NCI-H748 (cell line): ENCODE data around the gene BTF3.
"Not testable (repeated sequence)": the region's sequence is repeated elsewhere in the genome, so short reads cannot be mapped to it uniquely, and the experiment has no call there.

Source experiments
- DNase-seq: peaks from one replicate; lab custom pipeline; 2025; ENCODE audit not compliant: unreplicated experiment; lab: John Stamatoyannopoulos, UW

The BTF3 gene

GRCh38 chr5:73498057-73498992, at the start of gene BTF3:
Gene BTF3 (plus strand): TSS chr5:73498442. CDS start chr5:73498668, 226 bp downstream.
- DNase-seq, result peak; percentile 97

GRCh38 chr5:73448463-73449136, 49.6 kb upstream of the BTF3 start, which contains the start of gene FOXD1:
Gene FOXD1 (minus strand): TSS chr5:73448777. CDS start chr5:73448362, 415 bp downstream.
- DNase-seq, result peak; percentile 90

- DNase-seq, result no peak
These were observed 48.1 kb upstream of the BTF3 start for GRCh38 chr5:73450137-73450536.

DNA sequence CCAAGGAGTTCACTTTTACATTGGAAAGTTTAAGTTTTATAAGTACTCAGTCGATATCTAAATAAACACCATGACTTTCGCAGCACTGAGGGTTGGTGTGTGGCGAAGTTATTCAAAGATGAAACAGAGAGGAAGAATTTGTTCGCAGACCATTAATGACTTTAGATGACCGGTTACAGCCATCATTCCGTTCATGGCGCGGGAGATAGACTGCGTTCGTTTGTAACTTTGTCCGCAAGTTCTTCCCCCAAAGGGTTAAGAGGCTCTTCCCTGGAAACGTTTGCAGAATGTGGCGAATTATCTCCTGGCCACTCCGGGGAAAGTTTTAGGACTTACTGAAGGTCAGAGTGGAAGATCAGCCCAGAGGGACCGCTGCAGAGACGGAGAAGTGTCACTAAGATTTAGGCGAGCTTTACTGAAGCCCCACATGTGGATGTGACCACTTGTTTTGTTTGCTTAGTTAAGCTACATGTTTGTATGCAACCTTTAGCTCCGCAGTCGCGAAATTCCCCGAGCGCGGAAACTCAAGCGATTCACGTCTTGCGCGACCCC, 47.5 kb upstream of the BTF3 start:
- DNase-seq, result peak; percentile 51

DNA sequence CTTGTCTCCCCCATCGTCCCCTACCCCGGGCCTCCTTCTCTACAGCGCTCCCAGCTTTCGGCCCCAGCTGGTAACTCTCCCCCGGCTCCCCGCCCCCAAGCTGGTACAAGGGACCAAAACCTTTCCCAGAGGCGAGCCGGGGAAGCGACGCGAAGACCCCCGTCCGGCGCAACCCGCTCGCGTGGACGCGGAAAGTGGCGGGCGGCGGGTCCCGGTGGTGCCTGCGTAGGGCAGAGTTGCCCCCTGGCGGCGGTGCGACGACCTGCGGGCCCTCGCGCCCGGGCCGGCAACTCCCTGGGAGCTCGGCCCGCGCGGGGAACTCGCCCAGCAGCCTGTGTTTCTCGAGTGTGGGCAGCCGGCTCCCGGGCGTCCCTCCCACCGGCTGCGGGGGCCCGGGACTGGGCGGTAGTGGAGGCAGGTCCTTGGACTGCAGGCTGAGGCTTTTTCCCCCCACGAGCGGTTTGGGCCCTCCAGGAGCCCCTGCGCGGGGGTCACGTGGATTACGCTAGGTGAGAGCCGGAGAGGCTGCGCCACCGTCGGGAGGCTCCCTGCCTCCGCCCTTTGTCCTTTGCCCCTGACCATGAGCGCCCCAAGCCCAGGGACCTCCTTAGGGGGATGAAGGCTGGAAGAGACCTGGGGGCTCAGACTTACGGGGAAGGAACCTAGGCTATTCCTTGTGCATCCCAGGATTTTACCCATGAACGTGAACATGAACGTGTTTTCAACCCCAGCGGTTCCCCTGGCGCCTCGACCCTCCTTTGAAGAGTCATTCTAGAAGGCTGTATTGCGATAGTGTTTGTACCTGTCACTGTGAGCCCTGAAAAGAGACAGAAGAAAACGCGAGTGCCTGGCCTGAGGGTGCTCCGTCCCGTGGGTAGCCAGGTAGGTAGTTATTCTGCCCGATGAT, 46.8 kb upstream of the BTF3 start:
- peak; percentile 70 for DNase-seq

- DNase-seq, result no peak
These were observed 46.0 kb upstream of the BTF3 start for GRCh38 chr5:73452215-73452614.

DNA sequence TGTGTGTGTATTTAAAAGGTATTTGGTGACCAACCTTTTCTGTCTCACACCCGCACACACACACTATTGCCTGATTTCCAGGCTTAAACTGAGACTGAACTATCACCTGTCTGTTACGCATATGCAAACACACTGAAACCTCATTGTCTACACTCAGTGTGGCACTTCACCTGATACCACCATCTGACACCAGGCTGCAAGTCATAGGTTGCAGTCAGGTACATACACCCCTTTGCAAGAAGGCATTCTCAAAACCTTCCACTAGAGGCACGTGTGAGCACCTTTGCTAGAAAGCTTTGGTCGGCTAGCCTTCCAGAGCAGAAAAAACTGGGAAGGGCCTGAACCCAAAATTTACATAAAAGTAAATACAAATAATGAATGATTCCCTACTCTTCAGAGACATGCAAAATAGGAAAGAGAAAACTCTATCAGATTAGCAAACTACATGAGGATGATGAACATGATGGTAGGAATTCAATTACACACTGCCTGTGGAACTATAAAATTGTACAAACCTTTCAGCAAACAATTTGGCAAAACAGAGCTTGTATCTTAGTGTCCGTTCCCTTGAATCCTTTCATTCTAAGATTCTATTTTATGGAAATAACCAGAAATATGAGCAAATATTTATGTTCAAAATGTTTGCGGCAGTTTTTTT, 43.7 kb upstream of the BTF3 start:
- peak; percentile 90 for DNase-seq

GRCh38 chr5:73456462-73456861, 41.8 kb upstream of the BTF3 start:
- DNase-seq, result not testable (repeated sequence)

- DNase-seq, result no peak
These were observed 38.9 kb upstream of the BTF3 start for GRCh38 chr5:73459366-73459765.

DNA sequence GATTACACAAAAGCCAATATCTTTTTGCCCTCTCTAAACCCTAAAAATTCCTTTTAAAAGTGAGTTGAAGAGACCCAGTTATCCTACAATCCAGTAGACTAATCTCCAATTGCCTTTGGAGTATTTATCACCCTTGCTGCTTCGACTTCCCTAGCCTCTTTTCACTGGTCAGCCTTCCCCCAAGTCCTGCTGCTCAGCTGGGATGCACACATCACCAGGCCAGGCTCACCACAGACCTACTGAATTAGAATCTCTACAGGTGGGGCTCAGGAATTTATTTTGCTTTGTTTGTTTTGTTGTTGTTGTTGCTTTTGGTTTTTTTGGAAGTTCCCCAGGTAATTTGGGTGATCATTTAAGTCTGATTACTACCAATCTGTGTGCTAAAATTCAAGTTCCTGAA, 38.1 kb upstream of the BTF3 start:
- DNase-seq, result no peak

DNA sequence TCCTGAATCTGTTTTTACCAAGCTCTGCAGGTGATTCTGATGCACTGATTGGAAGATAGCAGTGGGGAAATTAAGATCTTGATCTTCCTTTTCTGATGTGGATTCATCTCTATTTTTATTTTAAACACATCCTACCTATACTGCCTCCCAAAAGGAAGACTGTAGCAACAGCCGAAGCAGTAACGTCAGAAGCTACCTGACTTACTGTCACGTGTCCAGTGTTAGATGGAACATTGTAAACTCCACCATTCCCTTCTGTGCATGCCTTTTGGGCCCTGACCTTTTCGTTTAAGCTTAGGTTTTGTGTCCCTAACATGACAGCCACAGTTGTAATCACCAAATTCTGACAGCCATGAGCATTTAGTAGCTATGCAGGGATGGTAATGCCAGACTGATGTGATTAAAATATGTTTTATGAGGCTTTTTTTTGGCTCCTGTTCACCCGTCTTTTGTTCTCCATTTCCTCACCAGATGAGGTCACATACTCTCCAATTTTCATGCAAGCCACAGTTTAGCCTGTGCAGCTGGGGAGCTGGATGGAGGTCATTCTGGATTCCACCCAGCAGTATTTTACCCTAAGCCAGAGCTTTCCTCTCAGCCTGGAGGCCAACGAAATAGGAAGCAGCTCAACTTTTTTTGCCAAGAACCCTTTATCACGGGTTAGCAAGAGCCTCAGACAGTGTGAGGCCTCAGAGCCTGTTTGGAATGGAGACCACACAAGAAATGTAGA, 34.1 kb upstream of the BTF3 start:
- DNase-seq, result no peak

GRCh38 chr5:73468638-73469037, 29.6 kb upstream of the BTF3 start:
- not testable (repeated sequence) for DNase-seq

DNA sequence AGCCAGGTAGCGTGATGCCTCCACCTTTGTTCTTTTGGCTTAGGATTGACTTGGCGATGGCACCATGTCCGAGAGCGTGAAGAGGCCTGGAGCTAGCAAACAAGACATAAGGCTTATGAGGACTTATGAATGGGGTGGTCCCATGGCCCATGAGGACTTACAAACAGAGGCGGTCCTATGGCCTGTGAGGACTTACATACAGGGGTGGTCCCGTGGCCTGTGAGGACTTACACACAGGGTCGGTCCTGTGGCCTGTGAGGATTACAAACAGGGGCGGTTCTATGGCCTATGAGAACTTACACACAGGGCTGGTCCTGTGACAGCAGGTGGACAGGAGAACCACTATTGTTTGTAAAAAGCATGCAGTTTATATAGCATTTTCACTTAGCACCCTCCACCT, 28.4 kb upstream of the BTF3 start:
- no peak for DNase-seq

GRCh38 chr5:73471654-73472053, 26.6 kb upstream of the BTF3 start:
- no peak for DNase-seq

GRCh38 chr5:73472116-73472515, 26.1 kb upstream of the BTF3 start:
- no peak for DNase-seq

- no peak for DNase-seq
These were observed 17.7 kb upstream of the BTF3 start for GRCh38 chr5:73480500-73480899.

- peak; percentile 34 for DNase-seq
These were observed 15.7 kb upstream of the BTF3 start for GRCh38 chr5:73482383-73483136.

DNA sequence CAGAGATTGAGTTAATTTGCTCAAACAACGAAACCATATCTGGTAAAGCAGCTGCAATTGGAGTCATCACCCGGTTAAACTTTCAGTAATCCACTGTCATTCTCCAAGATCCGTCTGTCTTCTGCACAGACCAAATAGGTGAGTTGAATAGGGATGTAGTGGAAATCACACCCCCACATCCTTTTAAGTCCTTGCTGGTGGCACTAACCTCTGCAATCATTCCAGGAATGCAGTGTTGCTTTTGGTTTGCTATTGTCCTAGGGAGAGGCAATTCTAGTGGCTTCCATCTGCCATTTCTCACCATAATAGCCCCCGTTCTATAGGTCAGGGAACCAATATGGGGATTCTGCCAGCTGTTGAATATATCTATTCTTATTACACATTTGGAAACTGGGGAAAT, 14.6 kb upstream of the BTF3 start:
- DNase-seq, result no peak

- no peak for DNase-seq
These were observed 13.7 kb upstream of the BTF3 start for GRCh38 chr5:73484511-73484910.
